Panc1 (cell line): ENCODE data around the gene MILR1.

ENCODE experiments used
- POLR2AphosphoS5 ChIP-seq: IDR thresholded peaks from 2 replicates; pipeline ENCODE4 v1.6.1; 2012; ENCODE audit warnings: mild to moderate bottlenecking, low read depth, low read length, moderate library complexity
- SIN3A ChIP-seq: IDR thresholded peaks from 2 replicates; pipeline ENCODE4 v1.6.1; 2012; ENCODE audit warnings: low read depth, mild to moderate bottlenecking, low read length, moderate library complexity, borderline replicate concordance; ENCODE audit not compliant: insufficient read depth
- TCF7L2 ChIP-seq: IDR thresholded peaks from 2 replicates; pipeline ENCODE4 v1.6.1; 2011; ENCODE audit warnings: mild to moderate bottlenecking, low read depth, low read length, inconsistent platforms
- TF ChIP-seq, protein P1 (sequence below): fragments of 450-650 bp; IDR thresholded peaks from 2 replicates; pipeline ENCODE4 v1.5.1; 2017; ENCODE audit warnings: mild to moderate bottlenecking
- TF ChIP-seq, protein P2 (sequence below), 2 experiments: IDR thresholded peaks; 2 replicates each; pipeline ENCODE4 v1.6.1; 2011 to 2012; ENCODE audit warnings: low read depth in 2 of 2, control low read depth in 1 of 2, low read length in 1 of 2, mild to moderate bottlenecking in 1 of 2, moderate library complexity in 1 of 2; ENCODE audit not compliant: insufficient read depth in 1 of 2

DNA sequence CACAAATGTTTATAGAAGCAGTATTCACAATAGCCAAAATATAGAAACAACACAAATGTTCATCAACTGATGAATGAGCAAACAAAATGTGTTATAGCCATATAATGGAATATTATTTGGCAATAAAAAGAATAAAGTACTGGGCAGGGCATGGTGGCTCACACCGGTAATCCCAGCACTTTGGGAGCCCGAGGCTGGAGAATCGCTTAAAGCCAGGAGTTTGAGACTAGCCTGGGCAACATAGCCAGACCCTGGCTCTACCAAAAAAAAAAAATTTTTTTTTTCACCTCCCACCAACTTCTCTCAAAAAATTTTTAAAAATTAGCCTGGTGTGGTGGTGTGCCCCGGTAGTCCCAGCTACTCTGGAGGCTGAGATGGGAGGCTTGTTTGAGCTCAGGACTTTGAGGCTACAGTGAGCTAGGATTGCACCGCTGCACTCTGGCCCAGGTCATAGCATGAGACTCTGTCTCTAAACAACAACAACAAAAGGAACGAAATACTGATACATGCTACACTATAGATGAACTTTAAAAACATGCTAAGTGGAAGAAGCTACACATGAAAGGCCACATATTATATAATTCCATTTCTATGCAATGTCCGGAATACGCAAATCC, 47.6 kb upstream of the MILR1 start:
- TF ChIP-seq, protein P1, sequence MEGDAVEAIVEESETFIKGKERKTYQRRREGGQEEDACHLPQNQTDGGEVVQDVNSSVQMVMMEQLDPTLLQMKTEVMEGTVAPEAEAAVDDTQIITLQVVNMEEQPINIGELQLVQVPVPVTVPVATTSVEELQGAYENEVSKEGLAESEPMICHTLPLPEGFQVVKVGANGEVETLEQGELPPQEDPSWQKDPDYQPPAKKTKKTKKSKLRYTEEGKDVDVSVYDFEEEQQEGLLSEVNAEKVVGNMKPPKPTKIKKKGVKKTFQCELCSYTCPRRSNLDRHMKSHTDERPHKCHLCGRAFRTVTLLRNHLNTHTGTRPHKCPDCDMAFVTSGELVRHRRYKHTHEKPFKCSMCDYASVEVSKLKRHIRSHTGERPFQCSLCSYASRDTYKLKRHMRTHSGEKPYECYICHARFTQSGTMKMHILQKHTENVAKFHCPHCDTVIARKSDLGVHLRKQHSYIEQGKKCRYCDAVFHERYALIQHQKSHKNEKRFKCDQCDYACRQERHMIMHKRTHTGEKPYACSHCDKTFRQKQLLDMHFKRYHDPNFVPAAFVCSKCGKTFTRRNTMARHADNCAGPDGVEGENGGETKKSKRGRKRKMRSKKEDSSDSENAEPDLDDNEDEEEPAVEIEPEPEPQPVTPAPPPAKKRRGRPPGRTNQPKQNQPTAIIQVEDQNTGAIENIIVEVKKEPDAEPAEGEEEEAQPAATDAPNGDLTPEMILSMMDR, result no peak
- TF ChIP-seq TCF7L2, result no peak
- TF ChIP-seq POLR2AphosphoS5, result no peak
- TF ChIP-seq, protein P2, sequence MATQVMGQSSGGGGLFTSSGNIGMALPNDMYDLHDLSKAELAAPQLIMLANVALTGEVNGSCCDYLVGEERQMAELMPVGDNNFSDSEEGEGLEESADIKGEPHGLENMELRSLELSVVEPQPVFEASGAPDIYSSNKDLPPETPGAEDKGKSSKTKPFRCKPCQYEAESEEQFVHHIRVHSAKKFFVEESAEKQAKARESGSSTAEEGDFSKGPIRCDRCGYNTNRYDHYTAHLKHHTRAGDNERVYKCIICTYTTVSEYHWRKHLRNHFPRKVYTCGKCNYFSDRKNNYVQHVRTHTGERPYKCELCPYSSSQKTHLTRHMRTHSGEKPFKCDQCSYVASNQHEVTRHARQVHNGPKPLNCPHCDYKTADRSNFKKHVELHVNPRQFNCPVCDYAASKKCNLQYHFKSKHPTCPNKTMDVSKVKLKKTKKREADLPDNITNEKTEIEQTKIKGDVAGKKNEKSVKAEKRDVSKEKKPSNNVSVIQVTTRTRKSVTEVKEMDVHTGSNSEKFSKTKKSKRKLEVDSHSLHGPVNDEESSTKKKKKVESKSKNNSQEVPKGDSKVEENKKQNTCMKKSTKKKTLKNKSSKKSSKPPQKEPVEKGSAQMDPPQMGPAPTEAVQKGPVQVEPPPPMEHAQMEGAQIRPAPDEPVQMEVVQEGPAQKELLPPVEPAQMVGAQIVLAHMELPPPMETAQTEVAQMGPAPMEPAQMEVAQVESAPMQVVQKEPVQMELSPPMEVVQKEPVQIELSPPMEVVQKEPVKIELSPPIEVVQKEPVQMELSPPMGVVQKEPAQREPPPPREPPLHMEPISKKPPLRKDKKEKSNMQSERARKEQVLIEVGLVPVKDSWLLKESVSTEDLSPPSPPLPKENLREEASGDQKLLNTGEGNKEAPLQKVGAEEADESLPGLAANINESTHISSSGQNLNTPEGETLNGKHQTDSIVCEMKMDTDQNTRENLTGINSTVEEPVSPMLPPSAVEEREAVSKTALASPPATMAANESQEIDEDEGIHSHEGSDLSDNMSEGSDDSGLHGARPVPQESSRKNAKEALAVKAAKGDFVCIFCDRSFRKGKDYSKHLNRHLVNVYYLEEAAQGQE (IDR thresholded peaks at IDR 0.05; ENCODE audit: insufficient read depth in 1 of 2, low read depth in 2 of 2, low read length in 1 of 2), result no peak
- TF ChIP-seq SIN3A, result no peak
